ENCODE results near the gene RASA3.
"Not testable (repeated sequence)": the region's sequence is repeated elsewhere in the genome, so short reads cannot be mapped to it uniquely, and the experiment has no call there.

The RASA3 gene

DNA sequence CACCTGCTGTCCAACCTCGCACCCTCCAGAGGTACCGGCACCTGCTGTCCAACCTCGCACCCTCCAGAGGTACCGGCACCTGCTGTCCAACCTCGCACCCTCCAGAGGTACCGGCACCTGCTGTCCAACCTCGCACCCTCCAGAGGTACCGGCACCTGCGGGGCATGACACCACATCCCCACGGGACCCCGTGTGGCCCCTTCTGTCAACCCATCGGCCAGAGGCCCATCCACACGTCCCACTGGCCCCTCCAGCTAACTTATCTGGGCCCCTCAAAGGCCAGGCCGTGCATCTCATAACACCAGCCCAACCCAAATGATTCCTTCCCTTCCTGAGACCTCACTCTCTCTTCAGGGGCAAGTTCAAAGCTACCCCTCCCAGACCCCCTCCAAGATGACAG lies 6.3 kb downstream of the RASA3 start:
- DNase-seq: not testable (repeated sequence)

DNA sequence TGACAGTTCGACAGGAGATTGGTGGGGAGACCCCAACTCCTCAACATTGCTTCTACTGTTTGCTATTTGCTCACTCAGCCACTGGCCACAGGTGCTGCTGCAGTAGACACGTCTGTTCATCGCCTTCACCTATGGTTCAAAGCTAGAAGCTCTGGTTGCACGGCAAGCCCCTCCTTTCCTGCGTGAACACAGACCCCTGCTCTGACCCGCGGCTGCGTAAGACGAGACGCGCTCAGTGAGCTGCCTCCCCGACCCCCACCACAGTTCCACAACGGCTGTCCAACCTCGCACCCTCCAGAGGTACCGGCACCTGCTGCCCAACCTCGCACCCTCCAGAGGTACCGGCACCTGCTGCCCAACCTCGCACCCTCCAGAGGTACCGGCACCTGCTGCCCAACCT lies 6.8 kb downstream of the RASA3 start:
- no peak for DNase-seq

DNA sequence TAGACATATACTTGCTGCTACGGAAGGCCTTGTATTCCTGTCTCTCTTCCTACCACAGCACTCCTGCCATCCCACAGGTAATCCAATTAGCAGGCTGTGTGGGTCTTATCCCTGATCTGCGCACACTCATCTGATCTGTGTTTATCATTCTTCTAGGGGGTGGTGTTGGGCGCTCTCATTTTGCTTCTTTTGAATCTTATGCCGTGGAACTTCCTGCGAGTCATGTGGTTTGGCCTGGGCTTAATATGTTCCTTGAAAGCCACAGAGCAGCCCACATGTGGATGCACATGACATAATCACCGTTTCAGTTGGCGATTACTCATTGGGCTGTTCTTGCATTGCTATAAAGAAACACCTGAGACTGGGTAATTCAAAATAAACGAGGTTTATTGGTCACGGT lies 7.5 kb downstream of the RASA3 start:
- DNase-seq: no peak

DNA sequence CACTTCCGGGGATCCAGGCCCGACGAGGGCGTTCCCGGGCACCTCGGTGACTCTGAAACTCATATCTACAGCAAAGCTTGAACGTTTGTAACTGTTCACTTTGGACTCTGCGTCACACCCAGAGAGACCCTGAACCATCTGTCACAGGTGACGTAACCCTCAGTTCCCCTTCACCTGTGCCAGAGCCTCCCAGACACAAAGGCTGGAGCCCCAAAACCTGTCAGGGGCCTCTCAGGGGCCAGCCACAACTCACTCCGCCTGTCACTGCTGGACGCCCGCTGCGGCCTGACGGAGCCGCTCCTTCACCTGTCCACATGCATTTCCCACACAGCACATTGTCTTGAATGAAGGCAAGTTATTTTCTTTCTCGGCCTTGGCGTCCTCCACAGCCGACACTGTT lies 8.0 kb downstream of the RASA3 start:
- DNase-seq: no peak

DNA sequence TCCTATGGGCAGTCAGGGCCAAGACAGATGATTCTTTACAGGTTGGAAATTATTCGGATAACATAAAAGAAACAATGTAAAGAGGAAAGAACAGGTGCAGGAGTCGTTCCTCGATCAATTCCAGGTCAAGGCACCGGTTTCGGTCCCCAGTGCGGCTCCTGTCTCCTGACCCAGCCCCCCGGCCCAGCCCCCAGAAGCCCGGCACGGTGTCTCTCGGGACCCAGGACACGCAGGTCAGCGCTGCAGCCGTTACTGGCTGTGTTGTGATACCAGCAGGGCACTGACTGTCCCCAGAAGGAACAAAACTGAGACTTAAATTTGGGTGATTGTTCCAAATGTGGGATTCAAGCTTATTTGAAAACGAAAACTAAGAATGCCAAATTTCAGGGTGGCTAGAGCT lies 8.5 kb downstream of the RASA3 start:
- no peak for DNase-seq

DNA sequence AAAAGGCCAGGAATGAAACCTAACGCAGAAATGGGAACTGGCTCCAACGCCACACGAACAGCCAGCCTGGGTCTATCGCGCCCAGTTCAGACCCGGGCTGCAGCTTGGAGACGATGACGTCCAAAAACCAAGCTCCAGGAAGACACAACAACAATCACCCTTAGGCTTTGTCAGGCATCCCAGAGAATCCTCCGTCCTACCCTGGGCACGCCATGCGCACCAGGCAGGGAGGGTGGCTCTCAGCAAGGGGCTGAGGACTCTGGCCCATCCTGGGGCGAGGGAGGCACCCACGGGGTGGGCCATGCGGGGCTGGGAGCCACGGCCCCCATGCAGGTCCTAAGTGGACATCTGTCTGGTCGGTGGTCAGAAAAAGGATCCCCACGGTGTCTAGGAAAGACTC lies 9.0 kb downstream of the RASA3 start:
- DNase-seq: no peak

DNA sequence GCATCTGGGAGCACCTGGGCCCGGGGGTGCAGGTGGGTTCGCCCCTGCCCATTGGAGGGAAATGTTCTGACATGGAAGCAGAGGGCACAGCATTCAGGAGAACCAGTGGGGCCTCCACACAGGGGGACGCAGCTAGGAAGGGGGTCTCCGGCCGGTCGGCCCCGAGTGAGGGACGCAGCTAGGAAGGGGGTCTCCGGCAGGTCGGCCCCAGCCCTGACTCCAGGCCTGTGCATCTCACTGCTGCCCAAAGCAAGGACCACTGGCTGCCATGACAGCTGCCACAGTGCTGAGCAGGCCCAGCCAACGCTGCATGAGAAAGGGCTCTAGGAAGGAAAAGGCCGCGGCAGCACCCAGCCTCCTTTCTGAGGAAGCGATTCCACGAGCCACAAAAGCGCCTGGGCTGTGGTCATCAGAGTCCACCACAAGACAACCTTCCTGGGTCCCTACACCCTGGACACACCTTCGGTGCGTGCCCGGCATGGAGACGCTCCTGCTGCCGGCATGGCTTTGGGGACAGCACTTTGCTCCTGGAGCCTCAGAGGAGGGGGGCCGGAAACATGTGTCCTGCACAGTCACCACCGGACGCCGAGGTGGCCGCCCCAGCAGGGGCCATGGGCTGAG lies 9.7 kb downstream of the RASA3 start:
- DNase-seq: no peak

DNA sequence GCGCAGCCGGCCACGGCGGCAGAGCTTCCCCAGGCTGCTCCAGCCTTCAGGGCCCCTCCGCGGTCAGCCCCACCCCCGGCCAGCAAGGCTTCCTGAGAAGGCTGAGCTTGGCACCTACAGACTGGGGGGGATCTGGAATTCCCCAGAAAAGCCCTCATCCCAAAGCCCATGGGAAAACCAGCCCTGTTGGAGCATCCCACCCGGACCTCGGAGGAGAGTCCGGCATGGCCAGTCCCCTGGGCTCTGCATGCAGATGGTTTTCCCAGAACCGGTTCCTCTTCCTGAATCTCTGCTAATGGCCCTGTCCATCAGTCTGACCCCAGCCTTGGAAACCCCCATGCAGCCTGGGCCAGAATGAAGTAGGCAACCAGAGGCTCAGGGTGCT lies 10.3 kb downstream of the RASA3 start:
- no peak for DNase-seq

DNA sequence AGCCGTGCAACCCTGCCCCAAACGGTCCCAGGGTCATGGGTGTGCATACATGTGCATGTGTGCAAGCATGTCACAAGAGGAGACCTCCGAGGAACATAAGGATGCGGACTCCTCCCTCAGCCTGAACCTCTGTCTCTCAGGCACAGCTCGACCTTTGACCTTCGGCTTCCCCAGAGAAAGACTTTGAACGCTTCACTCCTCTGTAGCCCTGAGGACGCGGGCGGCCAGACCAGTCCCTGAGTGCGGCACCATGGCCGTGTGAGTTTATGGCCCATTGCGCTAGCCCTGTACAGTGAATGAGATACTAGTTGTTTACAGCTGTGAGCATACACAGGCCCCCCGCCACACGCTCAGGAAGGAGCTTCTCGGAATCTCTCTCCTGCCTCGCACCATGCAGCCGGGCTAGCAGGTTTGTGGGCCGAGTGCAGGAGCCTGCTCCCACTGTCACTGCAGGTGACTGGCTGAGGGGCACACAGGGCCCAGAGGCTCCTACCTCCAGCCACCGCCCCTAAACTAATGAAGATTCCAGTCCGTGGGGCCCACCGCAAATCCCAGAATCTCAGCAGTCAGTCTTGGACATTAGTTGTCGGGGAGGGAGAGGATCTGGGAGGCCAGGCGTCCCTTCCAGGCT lies 10.8 kb downstream of the RASA3 start:
- no peak for DNase-seq

DNA sequence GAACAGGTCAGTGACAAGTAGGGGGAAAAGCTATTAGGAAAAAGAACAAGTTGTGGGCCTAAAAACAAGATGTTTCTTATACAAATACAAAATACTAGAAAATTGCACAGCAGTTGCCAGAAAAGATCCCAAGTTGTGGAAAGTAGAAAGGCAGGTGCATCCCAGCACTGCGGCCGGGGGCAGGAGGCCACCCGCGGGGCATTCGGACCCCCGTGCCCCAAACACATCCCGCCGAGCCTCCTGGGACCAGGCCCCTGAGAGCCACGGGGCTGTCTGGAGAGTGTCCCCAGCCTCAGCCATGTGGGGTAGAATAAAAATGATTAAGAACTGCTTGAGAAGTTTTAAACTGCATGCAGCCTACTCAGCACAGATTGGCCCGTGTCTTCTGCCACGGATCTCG lies 11.4 kb downstream of the RASA3 start:
- no peak for DNase-seq

DNA sequence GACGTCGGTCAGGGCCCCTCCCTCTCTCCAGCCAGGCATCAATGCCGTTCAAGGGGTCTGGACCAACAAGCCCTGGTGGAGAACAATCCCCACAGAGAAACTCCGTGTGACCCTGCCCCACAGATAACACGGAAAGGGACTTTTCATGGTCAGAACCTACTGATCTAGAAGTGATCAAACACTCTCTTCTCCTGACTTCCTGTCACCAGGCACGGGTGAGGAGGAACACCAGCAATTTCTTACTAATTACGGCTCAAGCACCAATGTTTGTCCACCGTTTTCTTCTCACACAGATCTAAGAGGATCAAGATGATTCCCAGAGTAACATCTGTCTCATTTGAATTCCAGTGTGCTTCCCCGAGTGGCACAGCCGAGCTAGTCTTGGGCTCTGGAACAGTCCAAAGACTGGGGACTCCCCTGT lies 11.8 kb downstream of the RASA3 start:
- no peak for DNase-seq

DNA sequence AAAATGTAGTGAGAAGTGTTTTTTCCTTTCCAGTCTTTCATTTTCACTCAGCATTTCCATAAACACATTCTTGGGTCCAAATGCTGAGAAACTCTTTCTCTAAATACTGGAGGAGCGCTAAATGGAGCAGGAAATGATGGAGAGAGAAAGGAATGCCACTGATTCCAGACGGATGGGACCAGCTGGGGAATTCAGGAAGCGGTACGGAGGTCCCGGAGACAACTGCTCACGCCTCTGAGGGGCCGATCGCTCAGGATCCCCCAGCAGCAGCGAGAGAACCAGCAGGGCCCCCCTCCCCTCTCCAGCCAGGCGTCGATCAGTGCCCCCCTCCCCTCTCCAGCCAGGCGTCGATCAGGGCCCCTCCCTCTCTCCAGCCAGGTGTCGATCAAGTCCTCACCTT lies 13.2 kb downstream of the RASA3 start:
- no peak for DNase-seq

DNA sequence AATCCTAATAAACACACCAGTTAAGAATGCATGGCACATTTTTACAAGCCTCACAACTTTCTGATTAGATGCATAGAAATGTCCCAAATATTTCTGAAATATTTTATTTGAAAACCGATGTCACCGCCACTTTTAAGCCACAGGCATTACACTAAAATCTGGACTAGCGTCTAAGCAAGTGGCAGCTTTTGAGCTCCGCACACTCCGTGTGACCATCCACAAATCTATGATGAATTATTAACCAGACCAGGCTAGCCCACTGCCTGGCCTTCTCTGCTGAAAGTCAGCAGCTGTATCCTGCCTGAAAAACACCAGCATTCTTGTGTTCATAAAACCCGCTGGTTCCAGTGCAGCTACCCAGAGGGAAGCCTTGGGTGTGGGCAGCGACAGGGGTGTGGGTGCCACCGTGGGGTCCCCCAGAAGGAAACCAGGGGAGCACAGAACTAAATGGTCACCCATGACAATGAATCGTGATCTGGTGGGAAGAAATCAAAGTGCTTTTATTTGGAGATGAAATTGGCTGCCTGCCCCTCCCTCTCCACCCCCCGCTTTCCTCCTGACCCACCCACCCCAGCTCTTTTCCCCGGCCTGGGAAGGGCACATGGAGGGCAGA lies 13.8 kb downstream of the RASA3 start:
- no peak for DNase-seq

DNA sequence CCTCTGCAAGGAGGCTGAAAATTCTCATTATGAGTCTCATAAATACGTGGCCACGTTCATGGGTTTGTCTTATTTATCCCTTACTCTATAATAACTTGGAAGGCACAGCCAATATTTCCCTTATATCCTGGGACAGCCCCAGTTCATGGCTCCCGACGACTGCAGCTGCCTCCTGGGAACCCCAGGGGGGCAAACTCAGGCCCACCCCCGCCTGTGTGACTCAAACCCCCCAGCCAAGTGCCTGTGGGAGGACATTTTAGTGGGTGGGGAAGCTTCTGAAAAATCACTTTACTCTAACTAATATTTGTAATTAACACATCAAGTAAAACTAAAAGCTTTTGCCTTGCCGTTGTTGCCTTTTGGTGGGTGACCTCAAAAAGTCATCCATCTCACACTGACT lies 14.3 kb downstream of the RASA3 start:
- DNase-seq: no peak

DNA sequence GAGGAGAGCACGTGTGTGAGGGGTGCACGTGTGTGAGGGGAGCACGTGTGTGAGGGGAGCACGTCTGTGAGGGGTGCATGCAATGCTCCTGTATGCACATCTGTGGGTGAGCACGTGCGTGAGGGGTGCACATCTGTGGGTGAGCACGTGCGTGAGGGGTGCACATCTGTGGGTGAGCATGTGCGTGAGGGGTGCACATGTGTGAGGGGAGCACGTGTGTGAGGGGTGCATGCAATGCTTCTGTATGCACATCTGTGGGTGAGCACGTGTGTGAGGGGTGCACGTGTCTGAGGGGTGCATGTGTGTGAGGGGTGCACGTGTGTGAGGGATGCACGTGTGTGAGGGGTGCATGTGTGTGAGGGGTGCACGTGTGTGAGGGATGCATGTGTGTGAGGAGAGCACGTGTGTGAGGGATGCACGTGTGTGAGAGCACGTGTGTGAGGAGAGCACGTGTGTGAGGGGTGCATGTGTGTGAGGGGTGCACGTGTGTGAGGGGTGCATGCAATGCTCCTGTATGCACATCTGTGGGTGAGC lies 15.0 kb downstream of the RASA3 start:
- not testable (repeated sequence) for DNase-seq

DNA sequence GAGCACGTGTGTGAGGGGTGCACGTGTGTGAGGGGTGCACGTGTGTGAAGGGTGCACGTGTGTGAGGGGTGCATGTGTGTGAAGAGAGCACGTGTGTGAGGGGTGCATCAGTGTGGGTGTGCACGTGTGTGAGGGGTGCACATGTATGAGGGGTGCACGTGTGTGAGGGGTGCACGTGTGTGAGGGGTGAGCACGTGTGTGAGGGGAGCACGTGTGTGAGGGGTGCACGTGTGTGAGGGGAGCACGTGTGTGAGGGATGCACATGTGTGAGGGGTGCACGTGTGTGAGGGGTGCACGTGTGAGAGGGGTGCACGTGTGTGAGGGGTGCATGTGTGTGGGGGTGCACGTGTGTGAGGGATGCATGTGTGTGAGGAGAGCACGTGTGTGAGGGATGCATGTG lies 15.7 kb downstream of the RASA3 start:
- DNase-seq: no peak

DNA sequence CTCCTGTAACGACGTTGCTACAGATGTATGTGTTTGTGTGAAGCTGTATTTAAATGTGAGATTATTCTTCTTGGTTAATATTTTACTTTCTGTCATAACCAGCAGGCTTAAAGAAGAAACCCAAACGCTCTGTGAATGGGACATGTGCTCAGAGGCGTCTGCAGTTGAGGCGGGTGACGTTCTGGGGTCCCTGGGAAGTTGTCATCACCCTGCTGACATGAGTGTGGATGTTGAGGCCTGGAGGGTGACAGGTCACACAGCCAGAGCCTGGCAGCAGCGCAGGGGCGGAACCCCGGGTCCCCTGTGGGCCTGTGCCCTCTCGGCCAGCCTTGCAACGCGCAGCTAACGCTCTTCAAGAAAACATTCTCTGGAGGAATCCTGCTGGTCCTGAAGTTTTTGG lies 16.6 kb downstream of the RASA3 start:
- no peak for DNase-seq

DNA sequence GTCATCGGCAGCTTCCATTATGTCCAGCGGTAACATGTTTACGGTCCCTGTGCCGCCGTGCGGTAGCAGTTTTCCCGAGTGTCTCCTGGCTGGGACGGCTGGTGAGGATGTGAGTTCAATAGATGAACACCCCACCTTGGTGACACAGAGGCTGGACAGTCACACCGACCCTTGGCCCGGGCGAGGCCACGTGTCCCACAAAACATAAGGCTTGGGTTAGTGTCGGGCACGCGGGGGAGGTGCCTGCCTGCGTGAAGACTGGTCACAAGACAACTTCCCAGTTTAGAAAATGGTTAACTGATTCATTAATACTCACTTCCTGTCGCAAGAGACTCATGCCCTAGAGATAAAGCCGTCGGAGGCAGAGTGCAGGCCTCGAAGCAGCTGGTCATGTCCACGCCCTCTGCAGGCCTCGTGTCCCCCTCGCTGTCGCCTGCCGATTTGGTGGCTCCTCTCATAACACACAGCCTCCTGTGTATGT lies 17.2 kb downstream of the RASA3 start:
- DNase-seq: no peak

DNA sequence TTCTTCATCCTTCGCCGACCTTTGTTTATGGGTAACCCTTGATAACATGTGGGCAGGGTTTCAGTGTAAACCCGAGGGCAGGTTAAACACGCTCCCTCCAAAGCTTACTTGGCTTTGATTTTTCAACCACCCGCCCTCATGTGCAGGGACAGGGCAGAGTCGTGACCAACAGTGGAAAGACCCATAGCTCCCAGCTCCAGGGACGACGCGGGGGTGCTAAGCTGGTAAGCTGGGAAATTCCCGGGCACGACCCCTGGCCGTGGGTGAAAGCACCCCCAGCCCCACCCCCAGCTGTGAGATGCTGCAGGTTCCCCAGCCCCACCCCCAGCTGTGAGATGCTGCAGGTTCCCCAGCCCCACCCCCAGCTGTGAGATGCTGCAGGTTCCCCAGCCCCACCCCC lies 17.8 kb downstream of the RASA3 start:
- DNase-seq: not testable (repeated sequence)

DNA sequence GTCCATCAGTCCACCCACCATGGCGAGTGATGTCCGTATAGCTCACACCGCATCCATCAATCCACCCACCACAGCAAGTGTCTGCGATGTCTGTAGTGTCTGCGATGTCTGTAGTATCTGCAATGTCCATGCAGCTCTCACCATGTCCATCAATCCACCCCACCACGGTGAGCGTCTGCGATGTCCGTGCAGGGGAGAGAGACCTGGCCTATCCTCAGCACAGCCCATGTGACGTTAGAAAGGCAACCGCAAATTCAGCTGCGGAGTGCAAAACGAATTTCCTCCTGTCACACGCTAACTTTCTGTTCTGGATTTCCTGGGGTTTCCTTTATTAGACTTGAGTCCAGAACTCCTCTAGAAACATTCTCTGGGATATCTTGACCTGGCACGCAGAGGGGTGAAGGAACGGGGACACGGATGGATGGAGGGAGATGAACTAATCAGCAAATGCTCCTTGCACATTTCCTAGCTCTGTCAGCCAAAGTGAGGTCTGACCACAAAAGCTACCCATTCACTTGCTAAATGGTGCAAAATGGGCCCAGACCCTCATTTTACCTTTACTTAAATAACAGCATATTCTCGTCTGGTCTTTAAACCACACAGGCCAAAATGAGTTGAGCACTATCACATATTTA lies 18.3 kb downstream of the RASA3 start:
- no peak for DNase-seq

DNA sequence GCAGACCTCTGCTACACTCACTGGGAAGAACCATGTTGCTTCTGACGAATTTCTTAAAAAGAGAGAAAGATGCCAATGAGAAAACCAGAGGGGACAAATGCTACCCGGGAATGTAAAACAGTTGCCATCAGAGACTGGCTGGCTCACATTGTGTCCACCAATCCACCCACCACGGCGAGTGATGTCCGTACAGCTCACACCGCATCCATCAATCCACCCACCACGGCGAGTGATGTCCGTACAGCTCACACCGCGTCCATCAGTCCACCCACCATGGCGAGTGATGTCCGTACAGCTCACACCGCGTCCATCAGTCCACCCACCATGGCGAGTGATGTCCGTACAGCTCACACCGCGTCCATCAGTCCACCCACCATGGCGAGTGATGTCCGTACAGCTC lies 19.0 kb downstream of the RASA3 start:
- not testable (repeated sequence) for DNase-seq

DNA sequence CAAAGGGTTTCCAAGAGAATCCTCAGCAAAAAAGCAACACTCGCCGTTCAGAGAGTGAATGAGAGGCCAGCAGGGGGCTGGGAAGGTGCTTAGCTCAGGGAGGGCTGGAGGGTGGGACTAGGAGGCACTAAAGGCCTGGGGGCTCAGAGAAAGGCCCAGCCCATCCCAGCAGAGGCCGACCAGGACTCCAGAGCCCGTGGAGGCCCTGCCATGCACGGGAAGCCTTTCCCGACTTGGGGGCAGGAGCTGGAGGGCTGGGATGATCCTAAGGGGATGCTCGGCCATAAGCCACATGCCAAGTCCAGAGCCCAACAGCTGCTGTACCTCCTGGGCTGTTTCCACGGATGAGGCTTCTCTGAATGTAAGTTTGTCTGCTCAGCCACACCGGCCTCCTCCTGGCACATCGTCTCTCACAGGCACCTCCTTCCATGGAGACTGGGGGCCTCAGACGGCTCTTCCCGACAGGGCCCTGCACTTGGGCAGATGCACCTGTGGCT lies 19.5 kb downstream of the RASA3 start:
- no peak for DNase-seq

DNA sequence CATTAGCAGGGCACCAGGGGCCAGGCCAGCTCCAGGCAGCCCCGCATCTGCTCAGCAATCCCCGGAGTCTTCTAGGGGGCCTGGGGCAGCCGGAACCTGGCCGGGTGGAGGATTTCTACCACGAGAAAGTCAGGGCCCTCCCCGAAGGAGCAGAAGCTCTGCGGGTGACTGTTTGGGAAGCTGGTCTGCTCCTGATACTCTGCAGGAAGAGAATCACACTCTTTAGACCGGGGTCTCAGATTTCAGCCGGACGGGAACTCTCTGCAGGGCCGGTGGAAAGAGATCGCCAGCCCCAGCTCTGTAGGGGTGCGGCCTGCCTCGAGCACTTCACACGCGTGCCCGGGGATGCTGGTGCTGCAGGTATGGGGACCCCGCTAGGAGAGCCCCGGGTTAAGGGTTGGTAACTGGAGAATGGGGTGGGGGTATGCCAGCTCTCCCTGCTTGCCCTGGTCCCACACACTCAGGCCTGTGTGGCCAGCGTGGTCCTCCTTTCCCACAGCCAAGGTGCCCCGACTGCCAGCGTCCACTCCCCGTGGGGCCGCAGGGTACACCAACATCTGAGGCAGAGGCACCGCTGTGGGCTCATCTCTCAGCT lies 20.1 kb downstream of the RASA3 start:
- no peak for DNase-seq

Measured in NCI-H774 (cell line).